Esophagus squamous epithelium (tissue), 4 donors: ENCODE data around the gene VSIG2.

Experiments
- CTCF ChIP-seq, 6 experiments: fragments of 450-650 bp in 4 of 6; fragments of 200-600 bp in 2 of 6; sonication (generic) in 2 of 6; IDR thresholded peaks; one replicate each; pipeline ENCODE4 v1.5.1; 2016 to 2019; ENCODE audit warnings: antibody characterized with exemption in 6 of 6, mild to moderate bottlenecking in 4 of 6, moderate library complexity in 4 of 6
- POLR2A ChIP-seq, 4 donors: fragments of 450-650 bp; IDR thresholded peaks; one replicate each; pipeline ENCODE4 v1.6.1; 2017; ENCODE audit warnings: antibody characterized with exemption in 4 of 4, mild to moderate bottlenecking in 4 of 4, moderate library complexity in 3 of 4

DNA sequence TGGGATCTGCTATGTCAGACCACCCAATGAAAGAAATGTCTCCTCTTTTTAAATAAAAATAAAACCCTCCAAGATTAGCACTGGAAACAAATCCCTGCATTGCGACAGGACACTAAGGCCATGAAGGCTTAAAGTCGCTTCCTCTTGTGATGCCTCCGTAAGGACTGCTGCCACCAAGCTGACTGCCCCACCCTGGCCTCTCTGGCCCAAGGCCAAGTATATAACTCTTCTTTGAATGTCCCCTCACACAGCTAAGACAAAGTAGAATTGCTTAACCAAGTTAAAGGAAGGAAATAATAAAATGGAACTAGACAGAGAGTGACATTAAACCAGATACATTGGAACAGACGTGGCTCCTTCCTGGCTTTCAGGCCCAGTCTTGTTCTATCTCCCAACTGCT, 19.8 kb downstream of the VSIG2 start:
- TF ChIP-seq POLR2A (IDR thresholded peaks at IDR 0.05) = no peak
- no peak for TF ChIP-seq CTCF (IDR thresholded peaks at IDR 0.05)
